Tibial artery (tissue), 4 donors: ENCODE results near the gene DBI.

Experiments used
- DNase-seq, 2 donors: peaks; one replicate each; pipeline ENCODE4 v3.0.0-alpha.2; 2019
- H3K27ac ChIP-seq, 2 donors: fragments of 200-600 bp; sonication (generic) in 1 of 2; 1 replicate in 1 of 2; 2 replicates in 1 of 2; pipeline ENCODE4 v1.5.1; 2018 to 2019; ENCODE audit warnings: mild to moderate bottlenecking in 1 of 2
- H3K27me3 ChIP-seq, 2 donors: fragments of 200-600 bp; sonication (generic) in 1 of 2; one replicate each; pipeline versions ENCODE4 v1.5.1 to v1.6.0; 2016 to 2019
- H3K36me3 ChIP-seq, 3 donors: fragments of 200-600 bp; sonication (generic) in 2 of 3; one replicate each; pipeline ENCODE4 v1.5.1; 2016 to 2019; ENCODE audit warnings: mild to moderate bottlenecking in 2 of 3
- H3K4me1 ChIP-seq, 4 donors: fragments of 200-600 bp; sonication (generic) in 2 of 4; 1 replicate in 3 of 4; 2 replicates in 1 of 4; pipeline ENCODE4 v1.5.1; 2016 to 2019
- H3K4me3 ChIP-seq, 2 donors: fragments of 200-600 bp; sonication (generic) in 1 of 2; 1 replicate in 1 of 2; 2 replicates in 1 of 2; pipeline ENCODE4 v1.5.1; 2018 to 2019; ENCODE audit warnings: mild to moderate bottlenecking in 2 of 2
- H3K9me3 ChIP-seq, 3 donors: fragments of 200-600 bp; sonication (generic) in 1 of 3; one replicate each; pipeline ENCODE4 v1.5.1; 2016 to 2019
- intact Hi-C: fragments of 100-400 bp; cut with DNase I; formaldehyde crosslinking; loops from one replicate; pipeline ENCODE4 v1.15.0; 2023; ENCODE audit warnings: low total_unique reads
- TF ChIP-seq, protein P1 (sequence below), 2 experiments: fragments of 200-600 bp in 1 of 2; fragments of 450-650 bp in 1 of 2; IDR thresholded peaks; one replicate each; pipeline ENCODE4 v1.5.1; 2017 to 2019; ENCODE audit warnings: antibody characterized with exemption in 2 of 2, mild to moderate bottlenecking in 1 of 2, moderate library complexity in 1 of 2

The DBI gene

DNA sequence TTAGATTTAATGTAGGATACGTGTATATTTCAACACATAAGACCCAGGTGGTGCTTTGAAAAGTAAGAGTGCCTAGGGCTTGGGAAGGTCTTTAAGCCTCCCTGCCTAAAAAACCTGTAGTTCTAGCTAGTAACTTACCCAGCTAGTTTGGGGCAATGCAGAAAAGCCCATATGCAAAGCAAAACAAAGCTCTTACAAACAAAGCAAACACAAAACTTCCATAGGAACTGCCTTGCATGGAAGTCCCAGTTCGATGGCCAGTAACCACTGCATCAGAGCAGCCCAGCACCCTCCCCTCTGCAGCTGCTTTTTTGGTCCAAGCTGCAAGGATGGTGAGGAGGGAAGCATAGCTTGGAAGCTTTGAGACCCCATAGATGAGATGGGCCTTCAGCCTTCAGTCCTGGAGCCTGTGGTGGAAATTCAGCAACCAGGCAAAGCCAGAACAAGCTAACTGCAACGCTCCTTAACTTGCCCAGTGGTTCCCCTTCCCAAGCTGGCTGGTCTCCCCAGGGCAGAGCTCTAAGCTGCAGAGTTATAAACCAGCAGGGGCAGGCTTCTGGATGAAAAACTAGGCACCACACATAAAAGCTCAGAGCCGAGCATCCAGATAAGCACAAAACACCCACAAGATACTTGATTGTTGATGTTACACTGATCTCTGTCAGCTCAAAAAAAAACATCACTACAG lies 16.3 kb upstream of the DBI start:
- TF ChIP-seq, protein P1, sequence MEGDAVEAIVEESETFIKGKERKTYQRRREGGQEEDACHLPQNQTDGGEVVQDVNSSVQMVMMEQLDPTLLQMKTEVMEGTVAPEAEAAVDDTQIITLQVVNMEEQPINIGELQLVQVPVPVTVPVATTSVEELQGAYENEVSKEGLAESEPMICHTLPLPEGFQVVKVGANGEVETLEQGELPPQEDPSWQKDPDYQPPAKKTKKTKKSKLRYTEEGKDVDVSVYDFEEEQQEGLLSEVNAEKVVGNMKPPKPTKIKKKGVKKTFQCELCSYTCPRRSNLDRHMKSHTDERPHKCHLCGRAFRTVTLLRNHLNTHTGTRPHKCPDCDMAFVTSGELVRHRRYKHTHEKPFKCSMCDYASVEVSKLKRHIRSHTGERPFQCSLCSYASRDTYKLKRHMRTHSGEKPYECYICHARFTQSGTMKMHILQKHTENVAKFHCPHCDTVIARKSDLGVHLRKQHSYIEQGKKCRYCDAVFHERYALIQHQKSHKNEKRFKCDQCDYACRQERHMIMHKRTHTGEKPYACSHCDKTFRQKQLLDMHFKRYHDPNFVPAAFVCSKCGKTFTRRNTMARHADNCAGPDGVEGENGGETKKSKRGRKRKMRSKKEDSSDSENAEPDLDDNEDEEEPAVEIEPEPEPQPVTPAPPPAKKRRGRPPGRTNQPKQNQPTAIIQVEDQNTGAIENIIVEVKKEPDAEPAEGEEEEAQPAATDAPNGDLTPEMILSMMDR (IDR thresholded peaks at IDR 0.05) = no peak

GRCh38 chr2:119352357-119352756 lies 14.4 kb upstream of the DBI start:
- no peak for DNase-seq
- Histone ChIP-seq H3K36me3 (no peaks in the 10 kb centered on the region), H3K4me3 (no peak overlapping the region), H3K27me3 (no peaks in the 10 kb centered on the region), H3K27ac (no peak overlapping the region), H3K4me1 (peaks cover 0 to 23% (median 7%) of the 10 kb centered on the region in 4 donors), H3K9me3 (no peaks in the 10 kb centered on the region)
- intact Hi-C loops = no loop called here
- TF ChIP-seq, protein P1 (IDR thresholded peaks at IDR 0.05) = peak in 1 of 2 experiments; percentile 15

More for the DNA sequence above, 16.3 kb upstream of the DBI start:
- no peaks in the 10 kb centered on the region for H3K36me3 ChIP-seq
- no peaks in the 10 kb centered on the region for H3K27me3 ChIP-seq
- no peak overlapping the region for H3K27ac ChIP-seq
- intact Hi-C loops = no loop called here
- H3K4me1 ChIP-seq = peaks cover 0 to 17% (median 7%) of the 10 kb centered on the region in 4 donors
- H3K9me3 ChIP-seq = no peaks in the 10 kb centered on the region
- no peak overlapping the region for H3K4me3 ChIP-seq
- no peak for DNase-seq

- intact Hi-C loops = no loop called here
- TF ChIP-seq, protein P1 (IDR thresholded peaks at IDR 0.05) = no peak
- no peaks in the 10 kb centered on the region for H3K27me3 ChIP-seq
- peaks cover 0 to 28% (median 7%) of the 10 kb centered on the region in 4 donors for H3K4me1 ChIP-seq
- no peak for DNase-seq
- H3K4me3 ChIP-seq = no peak overlapping the region
- no peak overlapping the region for H3K27ac ChIP-seq
- no peaks in the 10 kb centered on the region for H3K36me3 ChIP-seq
- no peaks in the 10 kb centered on the region for H3K9me3 ChIP-seq
These were observed 11.9 kb upstream of the DBI start for GRCh38 chr2:119354860-119355259.

DNA sequence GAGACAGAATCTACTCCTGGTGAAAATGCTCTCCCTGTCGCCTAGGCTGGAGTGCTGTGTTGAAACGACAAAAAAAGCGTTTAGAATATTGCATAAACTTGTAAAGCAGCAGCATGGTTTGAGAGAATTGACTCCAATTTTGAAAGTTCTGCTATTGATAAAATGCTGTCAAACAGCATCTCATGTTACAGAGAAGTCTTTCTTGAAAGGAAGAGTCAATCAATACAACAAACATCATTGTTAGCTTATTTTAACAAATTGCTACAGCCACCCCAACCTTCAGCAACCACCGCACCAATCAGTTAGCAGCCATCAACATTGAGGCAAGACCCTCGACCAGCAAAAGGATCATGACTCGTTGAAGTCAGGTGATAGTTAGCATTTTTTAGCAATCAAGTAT lies 7.0 kb upstream of the DBI start:
- TF ChIP-seq, protein P1 (IDR thresholded peaks at IDR 0.05) = no peak
- intact Hi-C loops = no loop called here

GRCh38 chr2:119360423-119360966 lies 6.3 kb upstream of the DBI start:
- Histone ChIP-seq H3K27me3 (no peaks in the 10 kb centered on the region), H3K4me3 (no peak overlapping the region), H3K36me3 (no peaks in the 10 kb centered on the region), H3K27ac (no peak overlapping the region), H3K4me1 (peaks cover 0 to 23% (median 5%) of the 10 kb centered on the region in 4 donors), H3K9me3 (no peaks in the 10 kb centered on the region)
- TF ChIP-seq, protein P1 (IDR thresholded peaks at IDR 0.05) = no peak
- intact Hi-C loops = no loop called here
- no peak for DNase-seq

More for the DNA sequence above, 7.0 kb upstream of the DBI start:
- no peak overlapping the region for H3K4me3 ChIP-seq
- peaks cover 0 to 16% (median 4%) of the 10 kb centered on the region in 4 donors for H3K4me1 ChIP-seq
- no peak overlapping the region for H3K27ac ChIP-seq
- no peak for DNase-seq
- no peaks in the 10 kb centered on the region for H3K36me3 ChIP-seq
- H3K9me3 ChIP-seq = no peaks in the 10 kb centered on the region
- no peaks in the 10 kb centered on the region for H3K27me3 ChIP-seq
